OCI-LY3 (cell line): ENCODE results near the gene SCN1A.

Experiments used
- CTCF ChIP-seq: fragments of 200-600, 300-600 bp; sonication (generic); IDR thresholded peaks from 2 replicates; pipeline ENCODE4 v1.5.1; 2014; ENCODE audit warnings: antibody characterized with exemption, low read length, low read depth
- EZH2phosphoT487 ChIP-seq: fragments of 200-600 bp; shearing (Covaris generic); IDR thresholded peaks from 2 replicates; pipeline ENCODE4 v1.6.1; 2018; ENCODE audit warnings: antibody characterized with exemption, mixed run types, low read depth

DNA sequence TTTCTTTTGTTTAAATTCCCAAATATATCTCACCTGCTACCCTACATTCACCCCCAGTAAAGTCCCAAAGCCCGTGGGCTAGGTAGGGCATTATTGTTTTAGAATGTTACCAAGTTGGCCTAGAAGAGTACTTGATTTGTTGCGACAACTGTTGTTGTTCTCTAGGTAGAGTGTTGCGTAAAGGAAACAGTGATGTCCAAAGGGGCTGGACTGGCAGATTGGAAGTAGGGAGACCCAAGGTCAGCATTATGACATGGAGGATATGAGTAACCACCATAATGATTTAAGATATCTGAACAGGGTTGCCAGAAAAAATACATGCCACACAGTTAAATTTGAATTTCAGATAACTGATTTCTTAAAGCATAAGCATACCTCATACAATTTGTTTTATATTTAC, 39.2 kb downstream of the SCN1A start:
- TF ChIP-seq CTCF (no peak), EZH2phosphoT487 (no peak)
